ENCODE data around the gene TFF2. TPM values are rescaled to one million over a fixed set of nuclear protein-coding genes. Genes with fewer than 3 reads are reported as not detected.

Gene TFF2
- total and polyA plus RNA-seq, 12 donors, result not detected

DNA sequence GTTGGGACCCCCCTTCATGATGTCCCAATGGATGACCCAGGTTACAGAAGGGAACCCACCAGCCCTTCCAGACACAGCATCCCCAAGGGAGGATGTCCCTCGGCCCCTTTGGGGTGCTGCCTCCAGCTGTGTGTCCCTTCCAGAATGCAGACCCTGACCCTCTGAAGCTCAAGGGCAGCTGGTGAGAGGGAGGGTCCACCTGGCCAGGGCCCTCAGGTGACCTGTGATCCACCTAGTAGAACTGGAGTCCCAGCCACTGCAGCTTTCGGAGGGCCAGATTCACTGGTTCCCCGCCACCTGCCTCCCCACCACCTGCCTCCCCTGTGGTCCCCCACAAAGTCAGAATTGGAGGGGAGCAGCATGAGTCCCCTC is 25.2 kb upstream of the TFF2 start:
- Histone ChIP-seq H3K9me3 (no peaks in the 10 kb centered on the region), H3K4me3 (no peak overlapping the region), H3K27ac (no peak overlapping the region), H3K4me1 (no peaks in the 10 kb centered on the region), H3K27me3 (peaks cover 0 to 69% (median 30%) of the 10 kb centered on the region in 7 donors), H3K36me3 (no peaks in the 10 kb centered on the region)
- no peak for ATAC-seq
- 87 to 90% methylated on average over 3 of the region's 3 CpGs for WGBS, 2 donors
- TF ChIP-seq, protein P1, sequence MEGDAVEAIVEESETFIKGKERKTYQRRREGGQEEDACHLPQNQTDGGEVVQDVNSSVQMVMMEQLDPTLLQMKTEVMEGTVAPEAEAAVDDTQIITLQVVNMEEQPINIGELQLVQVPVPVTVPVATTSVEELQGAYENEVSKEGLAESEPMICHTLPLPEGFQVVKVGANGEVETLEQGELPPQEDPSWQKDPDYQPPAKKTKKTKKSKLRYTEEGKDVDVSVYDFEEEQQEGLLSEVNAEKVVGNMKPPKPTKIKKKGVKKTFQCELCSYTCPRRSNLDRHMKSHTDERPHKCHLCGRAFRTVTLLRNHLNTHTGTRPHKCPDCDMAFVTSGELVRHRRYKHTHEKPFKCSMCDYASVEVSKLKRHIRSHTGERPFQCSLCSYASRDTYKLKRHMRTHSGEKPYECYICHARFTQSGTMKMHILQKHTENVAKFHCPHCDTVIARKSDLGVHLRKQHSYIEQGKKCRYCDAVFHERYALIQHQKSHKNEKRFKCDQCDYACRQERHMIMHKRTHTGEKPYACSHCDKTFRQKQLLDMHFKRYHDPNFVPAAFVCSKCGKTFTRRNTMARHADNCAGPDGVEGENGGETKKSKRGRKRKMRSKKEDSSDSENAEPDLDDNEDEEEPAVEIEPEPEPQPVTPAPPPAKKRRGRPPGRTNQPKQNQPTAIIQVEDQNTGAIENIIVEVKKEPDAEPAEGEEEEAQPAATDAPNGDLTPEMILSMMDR (IDR thresholded peaks at IDR 0.05), result no peak
- intact Hi-C loops (cut with DNase I), result no loop called here
- no peak for DNase-seq

DNA sequence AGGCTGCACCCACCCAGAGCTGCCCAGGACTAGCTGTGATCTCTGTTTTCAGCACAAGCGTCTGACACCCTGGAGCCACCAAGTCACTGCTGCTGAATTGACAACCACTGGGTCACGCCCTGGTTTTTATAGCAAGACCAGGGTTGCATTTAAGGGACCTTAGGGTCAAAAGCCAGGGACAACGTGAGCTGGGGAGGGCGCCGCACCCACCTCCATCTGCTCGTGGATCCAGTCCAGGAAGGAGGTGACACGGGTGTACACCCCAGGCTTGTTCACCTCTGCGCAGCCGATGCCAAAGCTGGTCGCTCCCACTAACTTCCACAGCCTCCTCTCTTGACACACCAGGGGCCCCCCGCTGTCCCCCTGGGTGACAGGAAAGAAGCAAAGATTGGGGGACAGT is 24.7 kb upstream of the TFF2 start:
- DNase-seq, result no peak
- Histone ChIP-seq H3K27ac (no peak overlapping the region), H3K4me1 (no peaks in the 10 kb centered on the region), H3K27me3 (peaks cover 0 to 71% (median 33%) of the 10 kb centered on the region in 7 donors), H3K9me3 (no peaks in the 10 kb centered on the region), H3K4me3 (no peak overlapping the region), H3K36me3 (no peaks in the 10 kb centered on the region)
- 72 to 74% methylated on average over 11 of the region's 11 CpGs for WGBS, 2 donors
- intact Hi-C loops (cut with DNase I), result no loop called here
- TF ChIP-seq, protein P1 (IDR thresholded peaks at IDR 0.05), result no peak
- no peak for ATAC-seq

DNA sequence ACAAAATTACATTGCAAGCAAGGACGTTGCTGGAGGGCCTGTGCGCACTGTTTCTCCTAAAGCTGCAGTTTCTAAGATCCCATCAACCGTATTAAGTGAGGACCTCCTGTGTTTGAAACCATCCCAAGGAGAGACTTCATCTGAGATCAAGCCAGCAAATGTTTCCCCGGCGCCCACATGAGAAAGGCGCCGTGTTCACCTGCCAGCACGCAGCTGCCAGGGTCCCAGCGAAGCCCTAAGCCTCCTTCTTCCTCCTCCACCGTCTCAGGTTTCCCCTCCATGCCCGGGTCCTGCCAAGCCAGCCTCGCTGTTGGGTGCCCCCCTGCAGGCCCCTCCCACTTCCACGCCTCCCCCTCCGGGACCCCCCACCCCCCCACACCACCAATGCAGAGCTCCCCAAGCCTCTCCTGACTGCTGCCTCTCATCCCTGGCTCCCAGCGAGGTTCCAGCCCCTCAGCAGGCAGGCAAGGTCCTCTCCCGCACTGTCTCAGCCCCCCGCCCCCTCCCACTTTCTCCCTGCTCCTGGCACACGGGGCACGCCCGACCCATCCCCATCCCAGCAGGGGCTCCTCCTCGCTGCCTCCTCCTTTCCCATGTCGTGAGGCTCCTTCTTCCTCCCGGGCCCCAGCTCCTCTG is 24.2 kb upstream of the TFF2 start:
- intact Hi-C loops (cut with DNase I), result no loop called here
- Histone ChIP-seq H3K36me3 (no peaks in the 10 kb centered on the region), H3K27ac (no peak overlapping the region), H3K4me1 (no peaks in the 10 kb centered on the region), H3K9me3 (no peaks in the 10 kb centered on the region), H3K4me3 (no peak overlapping the region), H3K27me3 (peaks cover 0 to 74% (median 38%) of the 10 kb centered on the region in 7 donors)
- ATAC-seq, result no peak
- TF ChIP-seq, protein P1 (IDR thresholded peaks at IDR 0.05), result no peak
- no peak for DNase-seq
- 19 to 28% methylated on average over 23 of the region's 23 CpGs for WGBS, 2 donors

DNA sequence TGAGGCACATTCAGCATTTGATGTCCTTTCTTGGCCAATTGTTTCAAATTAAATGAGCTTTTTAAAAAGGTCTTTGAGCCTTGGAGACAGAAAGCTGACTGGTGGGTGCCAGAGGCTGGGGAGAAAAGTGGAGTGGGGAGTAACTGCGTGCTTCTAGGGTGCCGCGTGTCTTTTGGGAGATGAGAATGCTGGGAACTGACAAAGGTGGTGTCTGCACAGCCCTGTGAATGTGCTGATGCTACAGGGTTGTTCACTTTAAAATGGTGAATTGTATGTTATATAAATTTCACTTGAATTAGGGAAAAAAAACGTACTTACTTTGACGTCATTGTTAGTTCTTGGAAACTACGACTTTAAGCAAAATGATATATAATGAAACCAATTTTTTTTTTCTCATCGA is 23.7 kb upstream of the TFF2 start:
- DNase-seq, result no peak
- TF ChIP-seq, protein P1 (IDR thresholded peaks at IDR 0.05), result no peak
- intact Hi-C loops (cut with DNase I), result no loop called here
- no peaks in the 10 kb centered on the region for H3K4me1 ChIP-seq
- 81 to 82% methylated on average over 7 of the region's 7 CpGs for WGBS, 2 donors
- no peak overlapping the region for H3K27ac ChIP-seq
- no peak overlapping the region for H3K4me3 ChIP-seq
- ATAC-seq, result no peak
- no peaks in the 10 kb centered on the region for H3K36me3 ChIP-seq
- H3K27me3 ChIP-seq, result peaks cover 0 to 74% (median 43%) of the 10 kb centered on the region in 7 donors
- no peaks in the 10 kb centered on the region for H3K9me3 ChIP-seq

Measured in heart right ventricle (tissue), 16 donors.